PC-3 (cell line): Measurements from ENCODE around the gene MTX2.

ENCODE experiments used
- EZH2 ChIP-seq: fragments of 300-600 bp; sonication (generic); IDR thresholded peaks from one replicate; pipeline ENCODE4 v1.6.1; 2017; ENCODE audit warnings: antibody characterized with exemption, mild to moderate bottlenecking, low read length; ENCODE audit not compliant: unreplicated experiment
- TF ChIP-seq, protein P1 (sequence below): fragments of 300-600 bp; sonication (generic); conservative IDR thresholded peaks from 2 replicates; pipeline ENCODE4 v1.5.1; 2017; ENCODE audit warnings: antibody characterized with exemption, low read depth, mild to moderate bottlenecking, low read length

DNA sequence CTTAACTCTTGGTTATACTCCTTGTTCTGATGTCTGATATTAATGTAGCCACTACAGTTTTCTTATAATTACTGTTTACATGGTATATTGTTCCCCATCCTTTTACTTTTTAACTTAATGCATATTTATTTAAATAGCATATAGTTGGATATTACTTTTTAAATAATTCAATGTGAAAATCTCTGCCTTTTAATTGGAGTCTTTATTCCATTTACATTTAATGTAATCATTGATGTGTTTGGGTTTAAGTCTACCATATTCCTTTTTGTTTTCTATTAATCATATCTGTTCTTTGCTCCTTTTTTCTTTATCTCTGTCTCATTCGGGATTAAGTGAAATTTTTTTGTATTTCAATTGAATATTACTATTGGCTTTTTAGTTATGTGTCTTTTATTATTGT is 109.1 kb downstream of the MTX2 start:
- TF ChIP-seq, protein P1, sequence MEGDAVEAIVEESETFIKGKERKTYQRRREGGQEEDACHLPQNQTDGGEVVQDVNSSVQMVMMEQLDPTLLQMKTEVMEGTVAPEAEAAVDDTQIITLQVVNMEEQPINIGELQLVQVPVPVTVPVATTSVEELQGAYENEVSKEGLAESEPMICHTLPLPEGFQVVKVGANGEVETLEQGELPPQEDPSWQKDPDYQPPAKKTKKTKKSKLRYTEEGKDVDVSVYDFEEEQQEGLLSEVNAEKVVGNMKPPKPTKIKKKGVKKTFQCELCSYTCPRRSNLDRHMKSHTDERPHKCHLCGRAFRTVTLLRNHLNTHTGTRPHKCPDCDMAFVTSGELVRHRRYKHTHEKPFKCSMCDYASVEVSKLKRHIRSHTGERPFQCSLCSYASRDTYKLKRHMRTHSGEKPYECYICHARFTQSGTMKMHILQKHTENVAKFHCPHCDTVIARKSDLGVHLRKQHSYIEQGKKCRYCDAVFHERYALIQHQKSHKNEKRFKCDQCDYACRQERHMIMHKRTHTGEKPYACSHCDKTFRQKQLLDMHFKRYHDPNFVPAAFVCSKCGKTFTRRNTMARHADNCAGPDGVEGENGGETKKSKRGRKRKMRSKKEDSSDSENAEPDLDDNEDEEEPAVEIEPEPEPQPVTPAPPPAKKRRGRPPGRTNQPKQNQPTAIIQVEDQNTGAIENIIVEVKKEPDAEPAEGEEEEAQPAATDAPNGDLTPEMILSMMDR: no peak
- TF ChIP-seq EZH2: no peak
